GM12878 (cell line): Measurements from ENCODE around the gene HUNK. TPM values are rescaled to one million over a fixed set of nuclear protein-coding genes. Genes with fewer than 3 reads are reported as not detected.

Source experiments
- ATAC-seq: fragments of 200-7000 bp; cut with Tn5 transposase; 3 replicates; pipeline ENCODE4 v1.9.1; 2020; ENCODE audit warnings: mild to moderate bottlenecking, moderate library complexity
- BruUV-seq: library from RNA; stranded (reverse); fragments of 400-500 nt; replicated peaks from 2 replicates; lab custom pipeline; 2021; lab: Mats Ljungman, UMichigan
- CTCF ChIA-PET: fragments of 300-600 bp; sonication (Branson Sonifier 250); formaldehyde crosslinking; extraction: SDS; loops from one replicate; lab custom pipeline; 2021; ENCODE audit warnings: inconsistent platforms; lab: Yijun Ruan, JAX
- POLR2A ChIA-PET: fragments of 350-600 bp; formaldehyde crosslinking; extraction: SDS; loops from one replicate; lab custom pipeline; 2021; ENCODE audit warnings: inconsistent platforms; lab: Charles Lee
- RAD21 ChIA-PET: fragments of 300-600 bp; sonication (Branson Sonifier 250); formaldehyde crosslinking; loops from one replicate; lab custom pipeline; 2023; ENCODE audit warnings: antibody characterized with exemption; ENCODE audit not compliant: unreplicated experiment; lab: Charles Lee
- SMC1A ChIA-PET: fragments of 300-600 bp; sonication (Branson Sonifier 250); formaldehyde crosslinking; loops from one replicate; lab custom pipeline; 2023; ENCODE audit not compliant: unreplicated experiment, uncharacterized antibody; lab: Charles Lee
- DNase-seq: peaks from one replicate; pipeline ENCODE4 v3.0.0-alpha.2; 2011; ENCODE audit warnings: low read depth, low spot score
- FAIRE-seq: peaks from 3 replicates; lab custom pipeline; 2011; peaks lifted over from hg19 to GRCh38; lab: Jason Lieb, UNC
- H2AFZ ChIP-seq: 2 replicates; pipeline ENCODE4 v1.6.0; 2011; ENCODE audit warnings: low read depth, low read length, control low read depth; ENCODE audit not compliant: control insufficient read depth
- H3K27ac ChIP-seq: 2 replicates; pipeline ENCODE4 v1.5.1; 2011; ENCODE audit warnings: control low read depth; ENCODE audit not compliant: control insufficient read depth, insufficient read depth
- H3K27me3 ChIP-seq, 2 experiments: replicated peaks in 1 of 2; 2 replicates each; pipeline versions ENCODE4 v1.6.0 to v1.6.1; 2011; ENCODE audit warnings: low read length in 1 of 2; ENCODE audit not compliant: control insufficient read depth in 2 of 2, insufficient read depth in 2 of 2
- H3K36me3 ChIP-seq, 2 experiments: 2 replicates each; pipeline ENCODE4 v1.5.1; 2011; ENCODE audit warnings: low read length in 1 of 2; ENCODE audit not compliant: control insufficient read depth in 2 of 2, insufficient read depth in 2 of 2
- H3K4me1 ChIP-seq: 2 replicates; pipeline ENCODE4 v1.6.1; 2011; ENCODE audit warnings: mild to moderate bottlenecking, low read length, moderate library complexity, mixed read lengths; ENCODE audit not compliant: control insufficient read depth, insufficient read depth
- H3K4me2 ChIP-seq: 2 replicates; pipeline ENCODE4 v1.6.0; 2011; ENCODE audit warnings: control low read depth; ENCODE audit not compliant: control insufficient read depth, insufficient read depth
- H3K4me3 ChIP-seq: fragments of 200-600 bp; sonication (generic); 2 replicates; pipeline ENCODE4 v1.5.1; 2016
- H3K79me2 ChIP-seq: 2 replicates; pipeline ENCODE4 v1.6.0; 2011; ENCODE audit warnings: low read length; ENCODE audit not compliant: control insufficient read depth, insufficient read depth
- H3K9ac ChIP-seq: 2 replicates; pipeline ENCODE4 v1.8.0; 2011; ENCODE audit warnings: low read length, control low read depth, mixed read lengths; ENCODE audit not compliant: control insufficient read depth, insufficient read depth
- H3K9me3 ChIP-seq: replicated peaks from 3 replicates; pipeline ENCODE4 v1.5.1; 2011; ENCODE audit warnings: mild to moderate bottlenecking, low read length; ENCODE audit not compliant: control insufficient read depth, insufficient read depth
- H4K20me1 ChIP-seq: 2 replicates; pipeline ENCODE4 v1.6.0; 2011; ENCODE audit not compliant: control insufficient read depth, insufficient read depth
- BCL11A ChIP-seq: IDR thresholded peaks from 2 replicates; pipeline ENCODE4 v1.6.1; 2011; ENCODE audit warnings: low read depth, low read length
- BCLAF1 ChIP-seq: fragments of 450-650 bp; IDR thresholded peaks from 2 replicates; pipeline ENCODE4 v1.6.1; 2017; ENCODE audit warnings: antibody characterized with exemption, mild to moderate bottlenecking, moderate library complexity
- CEBPB ChIP-seq, 2 experiments: fragments of 150-350 bp in 1 of 2; IDR thresholded peaks; 2 replicates each; pipeline ENCODE4 v1.6.1; 2012 to 2014; ENCODE audit warnings: low read depth in 2 of 2, low read length in 2 of 2, borderline replicate concordance in 1 of 2, inconsistent platforms in 1 of 2
- DPF2 ChIP-seq: fragments of 450-650 bp; IDR thresholded peaks from 2 replicates; pipeline ENCODE4 v1.6.1; 2017; ENCODE audit warnings: mild to moderate bottlenecking
- HDAC2 ChIP-seq: fragments of 200-600 bp; sonication (generic); IDR thresholded peaks from 2 replicates; pipeline ENCODE4 v1.6.1; 2017
- JUNB ChIP-seq: IDR thresholded peaks from 2 replicates; pipeline ENCODE4 v1.6.1; 2016; ENCODE audit warnings: antibody characterized with exemption, mild to moderate bottlenecking
- JUND ChIP-seq: IDR thresholded peaks from 2 replicates; pipeline ENCODE4 v1.6.1; 2012; ENCODE audit warnings: low read depth, mild to moderate bottlenecking, low read length, improper control_type of control experiment, moderate library complexity
- KDM1A ChIP-seq: fragments of 200-600 bp; sonication (generic); IDR thresholded peaks from 2 replicates; pipeline ENCODE4 v1.6.1; 2016; ENCODE audit warnings: borderline replicate concordance
- MXI1 ChIP-seq: fragments of 150-350 bp; IDR thresholded peaks from 2 replicates; pipeline ENCODE4 v1.6.1; 2011; ENCODE audit warnings: low read depth, mild to moderate bottlenecking, inconsistent platforms, low read length, improper control_type of control experiment
- NBN ChIP-seq: fragments of 450-650 bp; IDR thresholded peaks from 2 replicates; pipeline ENCODE4 v1.6.1; 2016
- NR2C2 ChIP-seq: IDR thresholded peaks from 2 replicates; pipeline ENCODE4 v1.6.1; 2011; ENCODE audit warnings: borderline replicate concordance, low read depth; ENCODE audit not compliant: control insufficient read depth, insufficient read length
- NR2F1 ChIP-seq: fragments of 450-650 bp; conservative IDR thresholded peaks from 2 replicates; pipeline ENCODE4 v1.6.1; 2017; ENCODE audit warnings: mild to moderate bottlenecking
- RBBP5 ChIP-seq: fragments of 200-600 bp; sonication (generic); conservative IDR thresholded peaks from 2 replicates; pipeline ENCODE4 v1.6.1; 2016
- SIX5 ChIP-seq: IDR thresholded peaks from 2 replicates; pipeline ENCODE4 v1.6.1; 2011; ENCODE audit warnings: mild to moderate bottlenecking, low read depth, low read length, moderate library complexity; ENCODE audit not compliant: severe bottlenecking
- TAF1 ChIP-seq: IDR thresholded peaks from 2 replicates; pipeline ENCODE4 v1.6.1; 2011; ENCODE audit warnings: mild to moderate bottlenecking, low read depth, low read length, borderline replicate concordance
- YY1 ChIP-seq: IDR thresholded peaks from 2 replicates; pipeline ENCODE4 v1.6.1; 2011; ENCODE audit warnings: low read depth, mild to moderate bottlenecking, low read length
- WGBS: methylation state at CpG from one replicate; pipeline ENCODE4 v1.1.6; 2016; ENCODE audit warnings: low lambda C conversion rate; ENCODE audit not compliant: insufficient replicate concordance, insufficient coverage; ENCODE audit errors: missing lambda C conversion rate; 5-methylcytosine and 5-hydroxymethylcytosine counted together
- in situ Hi-C: fragments of 300-500 bp; cut with MboI; formaldehyde crosslinking; loops from 9 replicates; pipeline ENCODE4 v1.14.3; 2018; ENCODE audit warnings: mixed read lengths
- intact Hi-C: fragments of 100-400 bp; cut with micrococcal nuclease; formaldehyde crosslinking; loops from one replicate; pipeline ENCODE4 v1.14.2; 2022; ENCODE audit not compliant: unreplicated experiment
- polyA plus RNA-seq, 11 experiments: library from polyadenylated mRNA; depleted of rRNA in 4 of 11; unstranded in 6 of 11; stranded (reverse) in 5 of 11; fragments of >200 nt; fragmentation: Nextera tagmentation in 4 of 11; fragmentation: Illumina TruSeq in 1 of 11; extraction: Ambion mirVana in 4 of 11; extraction: Trizol in 1 of 11; gene quantifications; 1 replicate in 1 of 11; 2 replicates in 10 of 11; pipeline versions ENCODE4 v1.2.1 to v1.2.3, GENCODE V29; 2011 to 2016; ENCODE audit warnings: inconsistent platforms in 2 of 11, missing spikeins in 2 of 11, low read depth in 1 of 11
- total RNA-seq, 4 experiments: library from RNA; depleted of rRNA in 3 of 4; stranded (reverse); fragments of >200 nt in 3 of 4; fragmentation: Illumina TruSeq in 1 of 4; extraction: Trizol in 1 of 4; gene quantifications; 2 replicates each; pipeline versions ENCODE4 v1.2.1 to v1.2.3, GENCODE V29; 2013 to 2021
- TF ChIP-seq, protein P1 (sequence below): fragments of 450-650 bp; IDR thresholded peaks from 2 replicates; pipeline ENCODE4 v1.6.1; 2016; ENCODE audit warnings: mild to moderate bottlenecking

The HUNK gene
- total and polyA plus RNA-seq, 10 of the 15 experiments (the other 5 are each of a cell fraction or from before 2014, with no cell fraction given), result under 0.01 to 0.14 (median 0.03) TPM; not detected in 7

- Histone ChIP-seq H3K4me2 (no peak overlapping the region), H2AFZ (no peak overlapping the region), H3K4me1 (no peaks in the 10 kb centered on the region), H3K4me3 (no peak overlapping the region), H3K27ac (no peak overlapping the region), H3K9me3 (no peaks in the 10 kb centered on the region), H3K9ac (no peak overlapping the region), H3K36me3 (no peaks in the 10 kb centered on the region), H3K79me2 (no peaks in the 10 kb centered on the region), H3K27me3 (no peaks in the 10 kb centered on the region), H4K20me1 (no peaks in the 10 kb centered on the region)
- in situ Hi-C loops, result no loop called here
- BruUV-seq, result no TSS peak
- FAIRE-seq, result no peak
- SMC1A ChIA-PET, result no interaction called here
- 25% methylated on average over 7 of the region's 7 CpGs for WGBS
- no peak for ATAC-seq
- CTCF ChIA-PET, result no interaction called here
- TF ChIP-seq BCL11A, result no peak
- RAD21 ChIA-PET, result no interaction called here
- intact Hi-C loops, result no loop called here
- POLR2A ChIA-PET, result no interaction called here
- no peak for DNase-seq
These were observed 157.4 kb downstream of the HUNK start for GRCh38 chr21:32030146-32030652.

GRCh38 chr21:32034850-32035249, 162.0 kb downstream of the HUNK start:
- 1% methylated on average over 5 of the region's 5 CpGs for WGBS
- ChIA-PET POLR2A (no interaction called here), CTCF (no interaction called here), RAD21 (no interaction called here), SMC1A (no interaction called here)
- Histone ChIP-seq H3K4me2 (no peak overlapping the region), H3K27ac (no peak overlapping the region), H3K79me2 (no peaks in the 10 kb centered on the region), H2AFZ (no peak overlapping the region), H4K20me1 (no peaks in the 10 kb centered on the region), H3K36me3 (no peaks in the 10 kb centered on the region), H3K9ac (no peak overlapping the region), H3K9me3 (no peaks in the 10 kb centered on the region), H3K27me3 (no peaks in the 10 kb centered on the region), H3K4me3 (no peak overlapping the region), H3K4me1 (no peaks in the 10 kb centered on the region)
- no TSS peak for BruUV-seq
- in situ Hi-C loops (no loop called here), intact Hi-C loops (no loop called here)
- no peak for FAIRE-seq
- DNase-seq, result no peak
- no peak for ATAC-seq
- TF ChIP-seq, protein P1, sequence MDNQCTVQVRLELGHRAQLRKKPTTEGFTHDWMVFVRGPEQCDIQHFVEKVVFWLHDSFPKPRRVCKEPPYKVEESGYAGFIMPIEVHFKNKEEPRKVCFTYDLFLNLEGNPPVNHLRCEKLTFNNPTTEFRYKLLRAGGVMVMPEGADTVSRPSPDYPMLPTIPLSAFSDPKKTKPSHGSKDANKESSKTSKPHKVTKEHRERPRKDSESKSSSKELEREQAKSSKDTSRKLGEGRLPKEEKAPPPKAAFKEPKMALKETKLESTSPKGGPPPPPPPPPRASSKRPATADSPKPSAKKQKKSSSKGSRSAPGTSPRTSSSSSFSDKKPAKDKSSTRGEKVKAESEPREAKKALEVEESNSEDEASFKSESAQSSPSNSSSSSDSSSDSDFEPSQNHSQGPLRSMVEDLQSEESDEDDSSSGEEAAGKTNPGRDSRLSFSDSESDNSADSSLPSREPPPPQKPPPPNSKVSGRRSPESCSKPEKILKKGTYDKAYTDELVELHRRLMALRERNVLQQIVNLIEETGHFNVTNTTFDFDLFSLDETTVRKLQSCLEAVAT, result no peak
- TF ChIP-seq SIX5 (no peak), YY1 (no peak), NR2F1 (no peak), KDM1A (no peak), BCLAF1 (no peak), NR2C2 (no peak), MXI1 (no peak), JUND (no peak), NBN (no peak), HDAC2 (no peak), TAF1 (no peak), CEBPB (IDR thresholded peaks at IDR 0.05; ENCODE audit: borderline replicate concordance in 1 of 2, low read depth in 2 of 2, low read length in 2 of 2) (no peak), JUNB (no peak), RBBP5 (no peak), DPF2 (no peak)
